HepG2 (cell line): ENCODE measurements around the gene TSPAN3.

Source experiments
- CTCF ChIP-seq: sonication (generic); formaldehyde crosslinking; IDR thresholded peaks from 2 replicates; pipeline ENCODE4 v1.5.0; 2020; ENCODE audit warnings: mild to moderate bottlenecking, missing genetic modification reagents, moderate library complexity
- EP300 ChIP-seq, 3 experiments: sonication (generic) in 1 of 3; formaldehyde crosslinking in 1 of 3; IDR thresholded peaks; 2 replicates each; pipeline versions ENCODE4 v1.5.1 to v1.6.1; 2011 to 2020; ENCODE audit warnings: low read depth in 2 of 3, low read length in 2 of 3, borderline replicate concordance in 1 of 3, improper control_type of control experiment in 1 of 3, mild to moderate bottlenecking in 1 of 3, missing genetic modification reagents in 1 of 3, moderate library complexity in 1 of 3
- PCBP1 ChIP-seq: fragments of 200-400 bp; formaldehyde crosslinking; IDR thresholded peaks from 2 replicates; pipeline ENCODE4 v1.6.1; 2017; ENCODE audit warnings: mild to moderate bottlenecking, low read depth, low read length, borderline replicate concordance
- POLR2A ChIP-seq, 2 experiments: IDR thresholded peaks; 2 replicates each; pipeline ENCODE4 v1.6.1; 2011; ENCODE audit warnings: low read depth in 2 of 2, low read length in 2 of 2, mild to moderate bottlenecking in 1 of 2, moderate library complexity in 1 of 2; ENCODE audit not compliant: insufficient read depth in 1 of 2
- SP1 ChIP-seq, 2 experiments: fragments of 450-650 bp in 1 of 2; sonication (generic) in 1 of 2; formaldehyde crosslinking in 1 of 2; IDR thresholded peaks; 2 replicates each; pipeline versions ENCODE4 v1.4.0 to v1.6.1; 2016 to 2020; ENCODE audit warnings: missing genetic modification reagents in 1 of 2
- TAF1 ChIP-seq: sonication (generic); formaldehyde crosslinking; IDR thresholded peaks from 2 replicates; pipeline ENCODE4 v1.4.0; 2020; ENCODE audit warnings: missing genetic modification reagents
- YY1 ChIP-seq: IDR thresholded peaks from 2 replicates; pipeline ENCODE4 v1.6.1; 2011; ENCODE audit warnings: low read length, low read depth, moderate library complexity, mild to moderate bottlenecking; ENCODE audit not compliant: insufficient read depth, insufficient replicate concordance
- ZNF558 ChIP-seq: sonication (generic); formaldehyde crosslinking; IDR thresholded peaks from 2 replicates; pipeline ENCODE4 v1.9.0; 2022; ENCODE audit warnings: mild to moderate bottlenecking, missing genetic modification reagents, borderline replicate concordance

- TF ChIP-seq POLR2A (IDR thresholded peaks at IDR 0.05; ENCODE audit: insufficient read depth in 1 of 2, low read depth in 2 of 2, low read length in 2 of 2) (no peak), SP1 (IDR thresholded peaks at IDR 0.05) (no peak), SP1 (CRISPR knock-in tag; IDR thresholded peaks at IDR 0.05) (no peak), CTCF (CRISPR knock-in tag) (no peak), PCBP1 (no peak), YY1 (no peak), TAF1 (CRISPR knock-in tag) (no peak), EP300 (IDR thresholded peaks at IDR 0.05; ENCODE audit: low read depth in 2 of 2, low read length in 2 of 2) (no peak), EP300 (CRISPR knock-in tag; IDR thresholded peaks at IDR 0.05; ENCODE audit: borderline replicate concordance) (no peak), ZNF558 (CRISPR knock-in tag) (no peak)
Measured at GRCh38 chr15:77018796-77019505, 52.0 kb downstream of the TSPAN3 start.
